ENCODE results near the gene ZNF319. TPM values are rescaled to one million over a fixed set of nuclear protein-coding genes. Genes with fewer than 3 reads are reported as not detected.

ZNF319 gene
- total RNA-seq, 1 experiment from 2014 or later, result 5.5 TPM

DNA sequence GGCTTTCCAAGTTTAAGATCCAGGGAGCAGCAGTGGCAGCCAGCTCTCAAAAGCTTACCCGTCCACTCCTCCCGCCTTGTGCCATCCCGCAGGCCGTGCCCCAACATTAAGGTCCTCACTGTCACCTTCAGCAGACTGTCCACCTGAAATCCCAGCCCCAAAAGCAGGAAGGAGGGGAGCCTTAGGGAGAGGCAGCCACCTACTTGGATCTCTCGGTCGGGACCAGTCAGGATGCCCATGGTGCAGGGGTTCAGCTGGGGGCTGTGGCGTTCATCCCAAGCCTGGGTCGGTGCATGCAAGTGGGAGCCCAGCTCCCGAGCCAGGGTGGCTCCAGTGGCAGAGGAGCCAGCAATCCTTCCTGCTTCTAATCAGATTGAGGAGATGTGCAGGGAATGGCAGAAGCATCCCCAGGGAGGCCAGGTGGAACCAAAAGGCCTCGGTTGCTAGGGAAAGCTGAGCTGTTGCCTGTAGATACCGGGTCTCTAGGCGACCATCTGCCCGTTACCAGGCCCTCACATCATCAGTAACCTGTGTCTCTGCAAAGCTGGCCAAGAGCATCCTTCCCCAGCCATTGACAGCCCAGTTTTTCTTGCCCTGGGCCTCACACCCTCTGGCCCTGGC, 54.2 kb downstream of the ZNF319 start:
- CTCF ChIA-PET, result interaction anchor here (0.7 to 1.7 kb wide), 14 partner anchors 10 to 176 kb away, joined by 3 to 19 read pairs (median 4); partner anchors contain the start of gene USB1
- no peak for TF ChIP-seq ZNF423 (CRISPR knock-in tag; IDR thresholded peaks at IDR 0.05)
- no peak for TF ChIP-seq MXD4 (CRISPR knock-in tag; IDR thresholded peaks at IDR 0.05; ENCODE audit: borderline replicate concordance)
- no peak for TF ChIP-seq OVOL2 (CRISPR knock-in tag; IDR thresholded peaks at IDR 0.05; ENCODE audit: borderline replicate concordance)
- TF ChIP-seq, protein P1, sequence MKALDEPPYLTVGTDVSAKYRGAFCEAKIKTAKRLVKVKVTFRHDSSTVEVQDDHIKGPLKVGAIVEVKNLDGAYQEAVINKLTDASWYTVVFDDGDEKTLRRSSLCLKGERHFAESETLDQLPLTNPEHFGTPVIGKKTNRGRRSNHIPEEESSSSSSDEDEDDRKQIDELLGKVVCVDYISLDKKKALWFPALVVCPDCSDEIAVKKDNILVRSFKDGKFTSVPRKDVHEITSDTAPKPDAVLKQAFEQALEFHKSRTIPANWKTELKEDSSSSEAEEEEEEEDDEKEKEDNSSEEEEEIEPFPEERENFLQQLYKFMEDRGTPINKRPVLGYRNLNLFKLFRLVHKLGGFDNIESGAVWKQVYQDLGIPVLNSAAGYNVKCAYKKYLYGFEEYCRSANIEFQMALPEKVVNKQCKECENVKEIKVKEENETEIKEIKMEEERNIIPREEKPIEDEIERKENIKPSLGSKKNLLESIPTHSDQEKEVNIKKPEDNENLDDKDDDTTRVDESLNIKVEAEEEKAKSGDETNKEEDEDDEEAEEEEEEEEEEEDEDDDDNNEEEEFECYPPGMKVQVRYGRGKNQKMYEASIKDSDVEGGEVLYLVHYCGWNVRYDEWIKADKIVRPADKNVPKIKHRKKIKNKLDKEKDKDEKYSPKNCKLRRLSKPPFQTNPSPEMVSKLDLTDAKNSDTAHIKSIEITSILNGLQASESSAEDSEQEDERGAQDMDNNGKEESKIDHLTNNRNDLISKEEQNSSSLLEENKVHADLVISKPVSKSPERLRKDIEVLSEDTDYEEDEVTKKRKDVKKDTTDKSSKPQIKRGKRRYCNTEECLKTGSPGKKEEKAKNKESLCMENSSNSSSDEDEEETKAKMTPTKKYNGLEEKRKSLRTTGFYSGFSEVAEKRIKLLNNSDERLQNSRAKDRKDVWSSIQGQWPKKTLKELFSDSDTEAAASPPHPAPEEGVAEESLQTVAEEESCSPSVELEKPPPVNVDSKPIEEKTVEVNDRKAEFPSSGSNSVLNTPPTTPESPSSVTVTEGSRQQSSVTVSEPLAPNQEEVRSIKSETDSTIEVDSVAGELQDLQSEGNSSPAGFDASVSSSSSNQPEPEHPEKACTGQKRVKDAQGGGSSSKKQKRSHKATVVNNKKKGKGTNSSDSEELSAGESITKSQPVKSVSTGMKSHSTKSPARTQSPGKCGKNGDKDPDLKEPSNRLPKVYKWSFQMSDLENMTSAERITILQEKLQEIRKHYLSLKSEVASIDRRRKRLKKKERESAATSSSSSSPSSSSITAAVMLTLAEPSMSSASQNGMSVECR (CRISPR knock-in tag; IDR thresholded peaks at IDR 0.05; ENCODE audit: borderline replicate concordance), result no peak
- no peak for TF ChIP-seq FOXJ3 (CRISPR knock-in tag; IDR thresholded peaks at IDR 0.05; ENCODE audit: borderline replicate concordance)
- no peak for TF ChIP-seq ESRRA (CRISPR knock-in tag; IDR thresholded peaks at IDR 0.05; ENCODE audit: borderline replicate concordance)
- TF ChIP-seq, protein P2, sequence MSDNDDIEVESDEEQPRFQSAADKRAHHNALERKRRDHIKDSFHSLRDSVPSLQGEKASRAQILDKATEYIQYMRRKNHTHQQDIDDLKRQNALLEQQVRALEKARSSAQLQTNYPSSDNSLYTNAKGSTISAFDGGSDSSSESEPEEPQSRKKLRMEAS (CRISPR knock-in tag; IDR thresholded peaks at IDR 0.05), result no peak
- TF ChIP-seq, protein P3, sequence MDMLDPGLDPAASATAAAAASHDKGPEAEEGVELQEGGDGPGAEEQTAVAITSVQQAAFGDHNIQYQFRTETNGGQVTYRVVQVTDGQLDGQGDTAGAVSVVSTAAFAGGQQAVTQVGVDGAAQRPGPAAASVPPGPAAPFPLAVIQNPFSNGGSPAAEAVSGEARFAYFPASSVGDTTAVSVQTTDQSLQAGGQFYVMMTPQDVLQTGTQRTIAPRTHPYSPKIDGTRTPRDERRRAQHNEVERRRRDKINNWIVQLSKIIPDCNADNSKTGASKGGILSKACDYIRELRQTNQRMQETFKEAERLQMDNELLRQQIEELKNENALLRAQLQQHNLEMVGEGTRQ (CRISPR knock-in tag; IDR thresholded peaks at IDR 0.05), result no peak
- no peak for TF ChIP-seq SMAD4 (CRISPR knock-in tag; IDR thresholded peaks at IDR 0.05)
- no peak for TF ChIP-seq ZNF671 (CRISPR knock-in tag; IDR thresholded peaks at IDR 0.05)
- TF ChIP-seq, protein P4, sequence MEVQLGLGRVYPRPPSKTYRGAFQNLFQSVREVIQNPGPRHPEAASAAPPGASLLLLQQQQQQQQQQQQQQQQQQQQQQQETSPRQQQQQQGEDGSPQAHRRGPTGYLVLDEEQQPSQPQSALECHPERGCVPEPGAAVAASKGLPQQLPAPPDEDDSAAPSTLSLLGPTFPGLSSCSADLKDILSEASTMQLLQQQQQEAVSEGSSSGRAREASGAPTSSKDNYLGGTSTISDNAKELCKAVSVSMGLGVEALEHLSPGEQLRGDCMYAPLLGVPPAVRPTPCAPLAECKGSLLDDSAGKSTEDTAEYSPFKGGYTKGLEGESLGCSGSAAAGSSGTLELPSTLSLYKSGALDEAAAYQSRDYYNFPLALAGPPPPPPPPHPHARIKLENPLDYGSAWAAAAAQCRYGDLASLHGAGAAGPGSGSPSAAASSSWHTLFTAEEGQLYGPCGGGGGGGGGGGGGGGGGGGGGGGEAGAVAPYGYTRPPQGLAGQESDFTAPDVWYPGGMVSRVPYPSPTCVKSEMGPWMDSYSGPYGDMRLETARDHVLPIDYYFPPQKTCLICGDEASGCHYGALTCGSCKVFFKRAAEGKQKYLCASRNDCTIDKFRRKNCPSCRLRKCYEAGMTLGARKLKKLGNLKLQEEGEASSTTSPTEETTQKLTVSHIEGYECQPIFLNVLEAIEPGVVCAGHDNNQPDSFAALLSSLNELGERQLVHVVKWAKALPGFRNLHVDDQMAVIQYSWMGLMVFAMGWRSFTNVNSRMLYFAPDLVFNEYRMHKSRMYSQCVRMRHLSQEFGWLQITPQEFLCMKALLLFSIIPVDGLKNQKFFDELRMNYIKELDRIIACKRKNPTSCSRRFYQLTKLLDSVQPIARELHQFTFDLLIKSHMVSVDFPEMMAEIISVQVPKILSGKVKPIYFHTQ (CRISPR knock-in tag; IDR thresholded peaks at IDR 0.05), result no peak
- TF ChIP-seq GTF2I (CRISPR knock-in tag; conservative IDR thresholded peaks at IDR 0.05), result no peak
- TF ChIP-seq PRRX2 (CRISPR knock-in tag; IDR thresholded peaks at IDR 0.05), result no peak
- TF ChIP-seq IRF2 (CRISPR knock-in tag; IDR thresholded peaks at IDR 0.05; ENCODE audit: borderline replicate concordance, low read depth), result no peak
- no peak for TF ChIP-seq TEAD4 (CRISPR knock-in tag; IDR thresholded peaks at IDR 0.05)
- TF ChIP-seq SP1 (CRISPR knock-in tag; conservative IDR thresholded peaks at IDR 0.05), result no peak
- TF ChIP-seq, protein P5, sequence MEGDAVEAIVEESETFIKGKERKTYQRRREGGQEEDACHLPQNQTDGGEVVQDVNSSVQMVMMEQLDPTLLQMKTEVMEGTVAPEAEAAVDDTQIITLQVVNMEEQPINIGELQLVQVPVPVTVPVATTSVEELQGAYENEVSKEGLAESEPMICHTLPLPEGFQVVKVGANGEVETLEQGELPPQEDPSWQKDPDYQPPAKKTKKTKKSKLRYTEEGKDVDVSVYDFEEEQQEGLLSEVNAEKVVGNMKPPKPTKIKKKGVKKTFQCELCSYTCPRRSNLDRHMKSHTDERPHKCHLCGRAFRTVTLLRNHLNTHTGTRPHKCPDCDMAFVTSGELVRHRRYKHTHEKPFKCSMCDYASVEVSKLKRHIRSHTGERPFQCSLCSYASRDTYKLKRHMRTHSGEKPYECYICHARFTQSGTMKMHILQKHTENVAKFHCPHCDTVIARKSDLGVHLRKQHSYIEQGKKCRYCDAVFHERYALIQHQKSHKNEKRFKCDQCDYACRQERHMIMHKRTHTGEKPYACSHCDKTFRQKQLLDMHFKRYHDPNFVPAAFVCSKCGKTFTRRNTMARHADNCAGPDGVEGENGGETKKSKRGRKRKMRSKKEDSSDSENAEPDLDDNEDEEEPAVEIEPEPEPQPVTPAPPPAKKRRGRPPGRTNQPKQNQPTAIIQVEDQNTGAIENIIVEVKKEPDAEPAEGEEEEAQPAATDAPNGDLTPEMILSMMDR (IDR thresholded peaks at IDR 0.05), result no peak
- no peak for TF ChIP-seq ETV6 (CRISPR knock-in tag; IDR thresholded peaks at IDR 0.05)
- no peak for TF ChIP-seq ZNF317 (CRISPR knock-in tag; IDR thresholded peaks at IDR 0.05; ENCODE audit: borderline replicate concordance, low read depth)
- TF ChIP-seq ZBTB21 (CRISPR knock-in tag; IDR thresholded peaks at IDR 0.05; ENCODE audit: borderline replicate concordance), result no peak
- ATAC-seq, result no peak
- no peak for DNase-seq (ENCODE audit: low spot score)
- Mint-ChIP-seq H3K27me3 (ENCODE audit: low read depth) (no peaks in the 10 kb centered on the region), H3K36me3 (no peaks in the 10 kb centered on the region), H3K4me1 (peaks cover 6% of the 10 kb centered on the region; the same call in 1 of the 2 replicates), H3K9me3 (peaks cover 5% of the 10 kb centered on the region; the same call in 1 of the 2 replicates), H3K27ac (no peak overlapping the region), H3K4me3 (no peak overlapping the region)
- POLR2A ChIA-PET, result interaction anchor here (1.0 kb wide), 1 partner anchor 38 kb away, joined by 3 read pairs; no protein-coding TSS in a partner anchor
